ENCODE data around the gene SH2D1A.

DNA sequence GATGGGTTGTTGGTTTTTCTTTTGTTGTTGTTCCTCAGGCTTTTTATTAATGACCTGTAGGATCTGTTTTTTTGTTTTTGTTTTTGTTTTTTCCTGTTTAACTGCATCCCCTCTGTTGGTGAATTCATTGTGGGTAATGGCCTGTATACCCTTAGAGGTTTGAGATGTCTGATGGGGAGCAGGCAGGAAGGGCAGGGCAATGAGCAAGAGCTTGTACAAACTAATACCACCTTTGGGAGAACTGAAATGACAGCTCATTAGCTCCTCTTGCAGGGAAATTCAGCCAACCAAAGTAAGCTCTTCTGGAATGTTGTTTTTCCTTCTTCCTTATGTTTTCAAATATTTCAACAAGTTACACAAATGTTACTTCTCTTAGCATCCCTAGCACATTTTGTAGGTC, 23.4 kb downstream of the SH2D1A start:
- TF ChIP-seq, protein P1, sequence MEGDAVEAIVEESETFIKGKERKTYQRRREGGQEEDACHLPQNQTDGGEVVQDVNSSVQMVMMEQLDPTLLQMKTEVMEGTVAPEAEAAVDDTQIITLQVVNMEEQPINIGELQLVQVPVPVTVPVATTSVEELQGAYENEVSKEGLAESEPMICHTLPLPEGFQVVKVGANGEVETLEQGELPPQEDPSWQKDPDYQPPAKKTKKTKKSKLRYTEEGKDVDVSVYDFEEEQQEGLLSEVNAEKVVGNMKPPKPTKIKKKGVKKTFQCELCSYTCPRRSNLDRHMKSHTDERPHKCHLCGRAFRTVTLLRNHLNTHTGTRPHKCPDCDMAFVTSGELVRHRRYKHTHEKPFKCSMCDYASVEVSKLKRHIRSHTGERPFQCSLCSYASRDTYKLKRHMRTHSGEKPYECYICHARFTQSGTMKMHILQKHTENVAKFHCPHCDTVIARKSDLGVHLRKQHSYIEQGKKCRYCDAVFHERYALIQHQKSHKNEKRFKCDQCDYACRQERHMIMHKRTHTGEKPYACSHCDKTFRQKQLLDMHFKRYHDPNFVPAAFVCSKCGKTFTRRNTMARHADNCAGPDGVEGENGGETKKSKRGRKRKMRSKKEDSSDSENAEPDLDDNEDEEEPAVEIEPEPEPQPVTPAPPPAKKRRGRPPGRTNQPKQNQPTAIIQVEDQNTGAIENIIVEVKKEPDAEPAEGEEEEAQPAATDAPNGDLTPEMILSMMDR (IDR thresholded peaks at IDR 0.05 in 8 of 11, conservative IDR thresholded peaks at IDR 0.05 in 3 of 11) = no peak
- TF ChIP-seq POLR2AphosphoS5 (IDR thresholded peaks at IDR 0.05) = no peak
- TF ChIP-seq POLR2A (IDR thresholded peaks at IDR 0.05) = no peak

All from spleen (tissue), 7 donors.